ENCODE data around the gene COPG1. TPM values are rescaled to one million over a fixed set of nuclear protein-coding genes. Genes with fewer than 3 reads are reported as not detected.

The COPG1 gene
- total and polyA plus RNA-seq, 2 of the 4 experiments (the other 2 are of a cell fraction) = 203 to 446 TPM

DNA sequence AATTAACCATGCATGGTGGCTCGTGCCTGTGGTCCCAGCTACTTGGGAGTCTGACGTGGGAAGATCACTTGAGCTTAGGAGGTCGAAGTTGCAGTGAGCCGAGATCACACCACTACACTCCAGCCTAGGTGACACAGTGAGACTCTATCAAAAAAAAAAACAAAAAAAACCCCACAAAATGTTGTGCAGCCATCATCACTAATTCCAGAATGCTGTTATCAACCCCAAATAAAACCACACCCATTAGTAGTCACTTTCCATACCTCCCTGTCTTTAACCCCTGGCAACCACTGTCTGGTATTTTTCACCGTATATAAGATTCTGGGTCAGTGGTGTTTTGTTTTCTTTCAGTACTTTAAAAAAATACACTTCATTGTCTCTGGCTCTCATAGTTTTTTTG, 45.9 kb downstream of the COPG1 start:
- DNase-seq (no peak), ATAC-seq (ENCODE audit: low read depth) (no peak)
- no peaks in the 10 kb centered on the region for H3K4me1 ChIP-seq (ENCODE audit: control insufficient read depth, insufficient read depth, low read length)
- no peak overlapping the region for H3K27ac ChIP-seq (ENCODE audit: insufficient read depth, low read length)
- H2BK15ac ChIP-seq (ENCODE audit: low read depth, low read length) = no peak overlapping the region
- 100% methylated on average over 3 of the region's 5 CpGs; no CpG with 5 or more reads in 1 of the 2 experiments for WGBS, 2 experiments (ENCODE audit: extremely low coverage in 2 of 2, insufficient read length in 1 of 2)
- H2BK5ac ChIP-seq (ENCODE audit: low read depth, low read length, poor library complexity, severe bottlenecking) = no peak overlapping the region
- in situ Hi-C loops (cut with MboI; ENCODE audit: low sequenced_read_pairs) = no loop called here
- no peak for TF ChIP-seq MXI1 (IDR thresholded peaks at IDR 0.05; ENCODE audit: borderline replicate concordance, low read depth, low read length)
- TF ChIP-seq NFE2L2 (IDR thresholded peaks at IDR 0.05; ENCODE audit: low read depth, low read length) = no peak
- TF ChIP-seq SMC3 (IDR thresholded peaks at IDR 0.05; ENCODE audit: low read depth, low read length) = no peak
- TF ChIP-seq POLR2A (IDR thresholded peaks at IDR 0.05; ENCODE audit: low read depth, low read length) = no peak
- no peak for TF ChIP-seq RAD21 (IDR thresholded peaks at IDR 0.05; ENCODE audit: low read length)
- no peak for TF ChIP-seq MAFK (IDR thresholded peaks at IDR 0.05; ENCODE audit: low read depth, low read length)
- TF ChIP-seq CEBPB (IDR thresholded peaks at IDR 0.05; ENCODE audit: low read depth, low read length) = no peak
- TF ChIP-seq FOS (IDR thresholded peaks at IDR 0.05; ENCODE audit: low read depth, low read length) = no peak
- no peak overlapping the region for H3K4me2 ChIP-seq (ENCODE audit: low read depth, low read length)
- H2AK5ac ChIP-seq (ENCODE audit: low read depth, low read length) = no peak overlapping the region
- H3K56ac ChIP-seq (ENCODE audit: extremely low read depth, insufficient read depth, low read length) = no peak overlapping the region
- H3K14ac ChIP-seq (replicated peaks; ENCODE audit: low read depth, low read length) = no peak overlapping the region
- no peak overlapping the region for H3K4ac ChIP-seq (ENCODE audit: low read depth, low read length)
- peaks cover 23% of the 10 kb centered on the region for H3K36me3 ChIP-seq (ENCODE audit: control insufficient read depth, insufficient read depth, low read length)
- dilution Hi-C loops (cut with HindIII; ENCODE audit: low sequenced_read_pairs, unreplicated experiment) = no loop called here
- H3K4me3 ChIP-seq (ENCODE audit: insufficient read depth, low read depth, low read length) = no peak overlapping the region
- no peak overlapping the region for H2BK120ac ChIP-seq (ENCODE audit: low read depth, low read length)
- H2BK20ac ChIP-seq (ENCODE audit: low read depth, low read length) = no peak overlapping the region
- BruUV-seq (replicated peaks) = no TSS peak
- ChIA-PET POLR2A (ENCODE audit: unreplicated experiment) (no interaction called here), CTCF (interaction anchor here (0.7 kb wide), 1 partner anchor 495 kb away, joined by 6 read pairs; no protein-coding TSS in a partner anchor)
- no peak overlapping the region for H2AFZ ChIP-seq (replicated peaks; ENCODE audit: low read length, poor library complexity)
- no peak overlapping the region for H3K18ac ChIP-seq (ENCODE audit: low read depth, low read length)
- no peaks in the 10 kb centered on the region for H3K27me3 ChIP-seq (ENCODE audit: control insufficient read depth, insufficient read depth, low read length)
- no peaks in the 10 kb centered on the region for H4K20me1 ChIP-seq (ENCODE audit: insufficient read depth, low read length)
- H3K9me1 ChIP-seq (ENCODE audit: insufficient read depth, low read length) = no peaks in the 10 kb centered on the region
- no peak overlapping the region for H4K5ac ChIP-seq (ENCODE audit: low read depth, low read length)
- intact Hi-C loops (cut with micrococcal nuclease) = no loop called here
- H3K9ac ChIP-seq (ENCODE audit: low read depth, low read length) = no peak overlapping the region
- H2AK9ac ChIP-seq (replicated peaks; ENCODE audit: low read depth, low read length, poor library complexity) = no peak overlapping the region
- no peaks in the 10 kb centered on the region for H3K9me3 ChIP-seq (ENCODE audit: control insufficient read depth, insufficient read depth, low read length)
- no peak overlapping the region for H4K91ac ChIP-seq (ENCODE audit: insufficient read depth, low read depth, low read length)
- no peak overlapping the region for H4K8ac ChIP-seq (ENCODE audit: low read depth in 2 of 2, low read length in 2 of 2)
- H3K79me1 ChIP-seq (ENCODE audit: low read depth in 1 of 2, low read length in 2 of 2) = peaks cover 3 to 7% of the 10 kb centered on the region in 2 experiments; a peak in 1 of 4 replicates
- no peak overlapping the region for H3K23ac ChIP-seq (ENCODE audit: low read depth, low read length)

Data from IMR-90 (cell line).